HuH-7 (cell line): ENCODE measurements around the gene EPB41L3.
A peak's percentile ranks its signal among the peaks of the same experiment; 100 is the strongest.

ENCODE experiments used
- DNase-seq: peaks from one replicate; pipeline ENCODE4 v3.0.0; 2011; ENCODE audit warnings: low spot score

EPB41L3 gene

GRCh38 chr18:5451871-5452270 lies 91.9 kb downstream of the EPB41L3 start:
- DNase-seq: no peak

- no peak for DNase-seq
Measured at GRCh38 chr18:5451150-5451549, 92.6 kb downstream of the EPB41L3 start.

- DNase-seq: no peak
Measured at GRCh38 chr18:5449858-5450509, 93.8 kb downstream of the EPB41L3 start.

GRCh38 chr18:5447442-5447841 lies 96.4 kb downstream of the EPB41L3 start:
- no peak for DNase-seq

GRCh38 chr18:5444847-5445246 lies 99.0 kb downstream of the EPB41L3 start:
- no peak for DNase-seq

GRCh38 chr18:5444269-5444668 lies 99.5 kb downstream of the EPB41L3 start:
- DNase-seq: no peak

GRCh38 chr18:5439986-5440696 lies 103.7 kb downstream of the EPB41L3 start:
- DNase-seq: no peak

- DNase-seq: no peak
Measured at GRCh38 chr18:5434425-5434824, 109.4 kb downstream of the EPB41L3 start.

- DNase-seq: no peak
Measured at GRCh38 chr18:5431836-5432575, 111.8 kb downstream of the EPB41L3 start.

- DNase-seq: no peak
Measured at GRCh38 chr18:5430131-5430530, 113.7 kb downstream of the EPB41L3 start.

GRCh38 chr18:5429681-5430080 lies 114.1 kb downstream of the EPB41L3 start:
- no peak for DNase-seq

GRCh38 chr18:5425721-5426120 lies 118.1 kb downstream of the EPB41L3 start:
- no peak for DNase-seq

- no peak for DNase-seq
Measured at GRCh38 chr18:5424903-5425664, 118.7 kb downstream of the EPB41L3 start.

- DNase-seq: no peak
Measured at GRCh38 chr18:5422626-5423025, 121.2 kb downstream of the EPB41L3 start.

- no peak for DNase-seq
Measured at GRCh38 chr18:5421981-5422380, 121.8 kb downstream of the EPB41L3 start.

GRCh38 chr18:5420906-5421305 lies 122.9 kb downstream of the EPB41L3 start:
- no peak for DNase-seq

- no peak for DNase-seq
Measured at GRCh38 chr18:5419601-5420000, 124.2 kb downstream of the EPB41L3 start.

GRCh38 chr18:5419030-5419429 lies 124.8 kb downstream of the EPB41L3 start:
- DNase-seq: no peak

GRCh38 chr18:5417342-5417741 lies 126.5 kb downstream of the EPB41L3 start:
- peak; percentile 6 for DNase-seq

- DNase-seq: no peak
Measured at GRCh38 chr18:5416112-5416511, 127.7 kb downstream of the EPB41L3 start.

GRCh38 chr18:5415665-5416064 lies 128.1 kb downstream of the EPB41L3 start:
- DNase-seq: no peak

GRCh38 chr18:5415031-5415430 lies 128.8 kb downstream of the EPB41L3 start:
- DNase-seq: no peak
